ENCODE results near the gene OTUB2.

OTUB2 gene

DNA sequence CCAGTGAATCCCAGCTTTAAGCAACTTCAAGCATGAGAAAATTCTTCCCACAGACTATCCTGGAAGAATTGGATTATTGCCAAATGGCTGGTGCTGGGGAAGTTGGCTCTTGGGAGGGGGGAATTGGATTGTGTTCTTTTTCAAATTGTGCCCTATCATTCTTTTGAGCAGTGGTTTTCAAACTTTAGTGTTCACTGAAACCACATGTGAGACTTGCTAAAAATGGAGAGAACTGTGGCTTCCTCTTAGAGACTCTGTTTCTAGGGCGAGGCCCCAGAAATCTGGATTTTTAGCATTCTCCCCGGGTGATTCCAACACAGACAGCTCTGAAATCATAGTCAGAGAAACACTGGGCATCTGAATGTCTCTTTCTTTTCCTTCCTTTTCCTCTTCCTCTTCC, 14.3 kb upstream of the OTUB2 start:
- Histone ChIP-seq H3K27ac (no peak overlapping the region), H3K4me3 (ENCODE audit: low read depth, low read length) (no peak overlapping the region), H3K4me1 (no peaks in the 10 kb centered on the region), H3K36me3 (ENCODE audit: control insufficient read depth, insufficient read depth, low read length) (no peaks in the 10 kb centered on the region), H2AFZ (no peak overlapping the region), H3K27me3 (ENCODE audit: control insufficient read depth, insufficient read depth, low read length) (no peaks in the 10 kb centered on the region), H3K9ac (no peak overlapping the region), H3K4me2 (ENCODE audit: low read length) (no peak overlapping the region), H3K79me2 (no peaks in the 10 kb centered on the region), H3K9me3 (ENCODE audit: control insufficient read depth, low read length) (no peaks in the 10 kb centered on the region)
- TF ChIP-seq, protein P1, sequence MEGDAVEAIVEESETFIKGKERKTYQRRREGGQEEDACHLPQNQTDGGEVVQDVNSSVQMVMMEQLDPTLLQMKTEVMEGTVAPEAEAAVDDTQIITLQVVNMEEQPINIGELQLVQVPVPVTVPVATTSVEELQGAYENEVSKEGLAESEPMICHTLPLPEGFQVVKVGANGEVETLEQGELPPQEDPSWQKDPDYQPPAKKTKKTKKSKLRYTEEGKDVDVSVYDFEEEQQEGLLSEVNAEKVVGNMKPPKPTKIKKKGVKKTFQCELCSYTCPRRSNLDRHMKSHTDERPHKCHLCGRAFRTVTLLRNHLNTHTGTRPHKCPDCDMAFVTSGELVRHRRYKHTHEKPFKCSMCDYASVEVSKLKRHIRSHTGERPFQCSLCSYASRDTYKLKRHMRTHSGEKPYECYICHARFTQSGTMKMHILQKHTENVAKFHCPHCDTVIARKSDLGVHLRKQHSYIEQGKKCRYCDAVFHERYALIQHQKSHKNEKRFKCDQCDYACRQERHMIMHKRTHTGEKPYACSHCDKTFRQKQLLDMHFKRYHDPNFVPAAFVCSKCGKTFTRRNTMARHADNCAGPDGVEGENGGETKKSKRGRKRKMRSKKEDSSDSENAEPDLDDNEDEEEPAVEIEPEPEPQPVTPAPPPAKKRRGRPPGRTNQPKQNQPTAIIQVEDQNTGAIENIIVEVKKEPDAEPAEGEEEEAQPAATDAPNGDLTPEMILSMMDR (IDR thresholded peaks at IDR 0.05) = no peak

DNA sequence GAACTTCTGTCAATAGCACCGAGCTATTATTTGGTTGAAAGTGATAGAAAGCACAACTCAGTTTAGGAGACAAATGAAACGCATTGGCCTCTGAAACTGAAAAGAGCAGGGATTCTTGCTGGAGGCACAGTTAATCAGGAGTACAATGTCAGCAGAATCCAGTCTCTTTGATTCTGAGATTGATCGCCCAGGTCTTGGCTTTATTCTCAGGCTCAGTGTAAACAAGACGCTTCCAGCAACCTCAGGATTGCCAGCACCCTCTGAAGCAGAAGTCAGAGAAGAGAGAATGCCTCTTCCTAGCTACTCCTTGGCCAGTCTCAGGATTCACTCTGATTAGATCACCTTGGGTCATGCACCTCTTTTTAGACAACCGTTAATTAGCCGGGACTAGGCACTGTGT, 11.8 kb upstream of the OTUB2 start:
- Histone ChIP-seq H3K36me3 (ENCODE audit: control insufficient read depth, insufficient read depth, low read length) (no peaks in the 10 kb centered on the region), H3K9me3 (ENCODE audit: control insufficient read depth, low read length) (no peaks in the 10 kb centered on the region), H3K4me1 (no peaks in the 10 kb centered on the region), H3K4me2 (ENCODE audit: low read length) (no peak overlapping the region), H2AFZ (no peak overlapping the region), H3K9ac (no peak overlapping the region), H3K79me2 (no peaks in the 10 kb centered on the region), H3K27ac (no peak overlapping the region), H3K27me3 (ENCODE audit: control insufficient read depth, insufficient read depth, low read length) (no peaks in the 10 kb centered on the region), H3K4me3 (ENCODE audit: low read depth, low read length) (no peak overlapping the region)
- TF ChIP-seq, protein P1 (IDR thresholded peaks at IDR 0.05) = no peak

DNA sequence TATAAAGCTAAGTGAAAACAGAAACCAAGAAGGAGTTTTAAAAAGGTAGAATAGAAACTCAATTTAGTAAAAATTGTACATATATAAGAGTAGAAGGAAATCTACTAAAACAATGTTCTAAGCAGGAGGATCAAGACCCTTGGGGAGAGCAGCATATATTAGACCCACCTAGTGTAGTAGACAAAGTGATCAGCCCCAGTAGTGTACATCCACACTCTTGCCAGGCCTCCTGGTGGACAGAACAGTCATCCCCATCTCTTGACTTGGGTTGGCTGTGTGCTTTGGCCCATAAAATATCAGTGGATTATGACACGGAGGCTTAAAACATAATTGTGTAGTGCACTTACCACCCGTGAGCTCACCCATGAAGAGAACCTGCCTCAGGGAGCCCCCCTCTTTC, 10.9 kb upstream of the OTUB2 start:
- Histone ChIP-seq H2AFZ (no peak overlapping the region), H3K9me3 (ENCODE audit: control insufficient read depth, low read length) (no peaks in the 10 kb centered on the region), H3K79me2 (no peaks in the 10 kb centered on the region), H3K36me3 (ENCODE audit: control insufficient read depth, insufficient read depth, low read length) (no peaks in the 10 kb centered on the region), H3K4me3 (ENCODE audit: low read depth, low read length) (no peak overlapping the region), H3K27me3 (ENCODE audit: control insufficient read depth, insufficient read depth, low read length) (no peaks in the 10 kb centered on the region), H3K27ac (no peak overlapping the region), H3K4me2 (ENCODE audit: low read length) (no peak overlapping the region), H3K4me1 (no peaks in the 10 kb centered on the region), H3K9ac (no peak overlapping the region)
- TF ChIP-seq, protein P1 (IDR thresholded peaks at IDR 0.05) = no peak

DNA sequence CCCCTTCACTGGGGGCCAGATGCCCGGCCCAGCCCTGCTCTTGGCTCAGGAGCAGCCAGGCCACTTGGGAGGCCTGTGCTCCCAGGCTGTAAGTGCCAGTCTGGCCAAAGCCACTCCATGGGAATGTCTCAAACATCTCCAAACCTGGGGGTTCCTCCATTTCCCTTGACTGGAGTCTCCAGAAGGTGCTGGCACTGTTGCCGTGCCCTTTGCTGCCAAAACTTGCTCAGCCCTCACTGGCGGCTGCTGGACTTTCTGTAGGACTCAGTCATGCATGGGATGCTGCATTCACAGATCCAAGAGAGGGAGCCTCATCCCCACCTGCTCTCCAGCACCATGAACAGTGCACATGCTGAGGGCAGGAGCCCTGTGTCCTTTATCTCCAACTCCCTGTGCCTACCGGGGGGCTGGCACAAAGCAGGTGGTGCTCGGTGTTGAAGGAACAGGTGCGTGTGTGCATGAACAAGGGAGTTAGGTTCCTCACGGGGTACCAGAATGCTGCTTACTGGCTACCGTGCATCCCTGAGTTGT, 9.6 kb upstream of the OTUB2 start:
- no peak overlapping the region for H3K4me2 ChIP-seq (ENCODE audit: low read length)
- no peaks in the 10 kb centered on the region for H3K4me1 ChIP-seq
- TF ChIP-seq, protein P1 (IDR thresholded peaks at IDR 0.05) = no peak
- no peak overlapping the region for H3K27ac ChIP-seq
- H3K9ac ChIP-seq = no peak overlapping the region
- no peaks in the 10 kb centered on the region for H3K36me3 ChIP-seq (ENCODE audit: control insufficient read depth, insufficient read depth, low read length)
- no peak overlapping the region for H2AFZ ChIP-seq
- H3K27me3 ChIP-seq (ENCODE audit: control insufficient read depth, insufficient read depth, low read length) = no peaks in the 10 kb centered on the region
- no peaks in the 10 kb centered on the region for H3K79me2 ChIP-seq
- no peaks in the 10 kb centered on the region for H3K9me3 ChIP-seq (ENCODE audit: control insufficient read depth, low read length)
- no peak overlapping the region for H3K4me3 ChIP-seq (ENCODE audit: low read depth, low read length)

DNA sequence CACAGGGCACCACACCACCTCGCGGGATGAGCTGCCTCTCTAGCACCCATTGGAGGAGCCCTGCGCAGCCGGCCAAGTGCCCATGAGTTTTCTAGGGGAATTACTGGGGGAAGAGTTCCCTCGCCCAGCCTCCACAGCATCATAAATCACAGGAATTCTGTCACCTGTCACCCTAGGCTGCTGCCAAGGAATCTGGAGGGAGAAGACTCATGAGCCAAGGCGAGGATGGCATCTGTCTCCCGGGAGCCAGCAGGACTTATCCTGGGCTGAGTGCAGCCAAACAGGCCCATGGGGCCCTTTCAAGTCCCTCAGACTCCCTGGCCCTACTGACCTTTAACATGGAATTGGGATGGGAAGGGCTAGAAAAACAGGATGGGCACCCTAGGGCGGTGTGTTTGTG, 7.8 kb upstream of the OTUB2 start:
- H3K36me3 ChIP-seq (ENCODE audit: control insufficient read depth, insufficient read depth, low read length) = no peaks in the 10 kb centered on the region
- no peak overlapping the region for H3K9ac ChIP-seq
- no peaks in the 10 kb centered on the region for H3K79me2 ChIP-seq
- no peak overlapping the region for H2AFZ ChIP-seq
- no peak overlapping the region for H3K4me2 ChIP-seq (ENCODE audit: low read length)
- TF ChIP-seq, protein P1 (IDR thresholded peaks at IDR 0.05) = no peak
- no peaks in the 10 kb centered on the region for H3K27me3 ChIP-seq (ENCODE audit: control insufficient read depth, insufficient read depth, low read length)
- H3K4me3 ChIP-seq (ENCODE audit: low read depth, low read length) = no peak overlapping the region
- no peaks in the 10 kb centered on the region for H3K4me1 ChIP-seq
- no peak overlapping the region for H3K27ac ChIP-seq
- H3K9me3 ChIP-seq (ENCODE audit: control insufficient read depth, low read length) = no peaks in the 10 kb centered on the region

Data from parathyroid adenoma (tissue), 2 donors.